A673 (cell line): ENCODE data around the gene DAPK1.

Source experiments
- EZH2 ChIP-seq: fragments of 200-600 bp; sonication (generic); IDR thresholded peaks from 2 replicates; pipeline ENCODE4 v1.6.1; 2017; ENCODE audit warnings: borderline replicate concordance, low read depth, mild to moderate bottlenecking, mixed read lengths, antibody characterized with exemption, low read length; ENCODE audit not compliant: poor library complexity, severe bottlenecking
- TF ChIP-seq, protein P1 (sequence below): fragments of 300-800, 200-600 bp; sonication (generic); conservative IDR thresholded peaks from 2 replicates; pipeline ENCODE4 v1.5.1; 2017; ENCODE audit warnings: low read depth, mild to moderate bottlenecking, antibody characterized with exemption, low read length, moderate library complexity, mixed read lengths

DNA sequence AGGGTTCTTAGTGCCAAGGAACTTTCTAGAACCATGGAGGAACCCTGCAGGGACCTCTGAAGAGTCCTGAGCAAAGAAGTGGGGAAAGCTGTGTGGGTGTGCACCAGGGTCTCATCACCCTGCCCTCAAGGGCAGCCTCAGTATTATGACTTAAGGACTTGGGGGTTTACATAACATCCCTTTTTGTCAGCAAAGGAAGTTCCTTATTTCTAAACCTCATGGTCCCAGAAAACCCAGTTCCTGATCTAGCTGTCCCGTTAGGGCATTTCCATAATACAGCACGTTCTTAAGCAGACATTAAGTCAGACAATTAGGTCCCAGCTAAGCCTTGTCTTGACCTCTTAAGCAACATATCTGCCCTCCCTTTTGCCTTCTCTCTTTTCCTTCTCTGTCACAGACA lies 57.3 kb downstream of the DAPK1 start:
- TF ChIP-seq, protein P1, sequence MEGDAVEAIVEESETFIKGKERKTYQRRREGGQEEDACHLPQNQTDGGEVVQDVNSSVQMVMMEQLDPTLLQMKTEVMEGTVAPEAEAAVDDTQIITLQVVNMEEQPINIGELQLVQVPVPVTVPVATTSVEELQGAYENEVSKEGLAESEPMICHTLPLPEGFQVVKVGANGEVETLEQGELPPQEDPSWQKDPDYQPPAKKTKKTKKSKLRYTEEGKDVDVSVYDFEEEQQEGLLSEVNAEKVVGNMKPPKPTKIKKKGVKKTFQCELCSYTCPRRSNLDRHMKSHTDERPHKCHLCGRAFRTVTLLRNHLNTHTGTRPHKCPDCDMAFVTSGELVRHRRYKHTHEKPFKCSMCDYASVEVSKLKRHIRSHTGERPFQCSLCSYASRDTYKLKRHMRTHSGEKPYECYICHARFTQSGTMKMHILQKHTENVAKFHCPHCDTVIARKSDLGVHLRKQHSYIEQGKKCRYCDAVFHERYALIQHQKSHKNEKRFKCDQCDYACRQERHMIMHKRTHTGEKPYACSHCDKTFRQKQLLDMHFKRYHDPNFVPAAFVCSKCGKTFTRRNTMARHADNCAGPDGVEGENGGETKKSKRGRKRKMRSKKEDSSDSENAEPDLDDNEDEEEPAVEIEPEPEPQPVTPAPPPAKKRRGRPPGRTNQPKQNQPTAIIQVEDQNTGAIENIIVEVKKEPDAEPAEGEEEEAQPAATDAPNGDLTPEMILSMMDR = no peak
- no peak for TF ChIP-seq EZH2
